ENCODE results near the gene TRDN. TPM values are rescaled to one million over a fixed set of nuclear protein-coding genes. Genes with fewer than 3 reads are reported as not detected.

The TRDN gene, protein sequence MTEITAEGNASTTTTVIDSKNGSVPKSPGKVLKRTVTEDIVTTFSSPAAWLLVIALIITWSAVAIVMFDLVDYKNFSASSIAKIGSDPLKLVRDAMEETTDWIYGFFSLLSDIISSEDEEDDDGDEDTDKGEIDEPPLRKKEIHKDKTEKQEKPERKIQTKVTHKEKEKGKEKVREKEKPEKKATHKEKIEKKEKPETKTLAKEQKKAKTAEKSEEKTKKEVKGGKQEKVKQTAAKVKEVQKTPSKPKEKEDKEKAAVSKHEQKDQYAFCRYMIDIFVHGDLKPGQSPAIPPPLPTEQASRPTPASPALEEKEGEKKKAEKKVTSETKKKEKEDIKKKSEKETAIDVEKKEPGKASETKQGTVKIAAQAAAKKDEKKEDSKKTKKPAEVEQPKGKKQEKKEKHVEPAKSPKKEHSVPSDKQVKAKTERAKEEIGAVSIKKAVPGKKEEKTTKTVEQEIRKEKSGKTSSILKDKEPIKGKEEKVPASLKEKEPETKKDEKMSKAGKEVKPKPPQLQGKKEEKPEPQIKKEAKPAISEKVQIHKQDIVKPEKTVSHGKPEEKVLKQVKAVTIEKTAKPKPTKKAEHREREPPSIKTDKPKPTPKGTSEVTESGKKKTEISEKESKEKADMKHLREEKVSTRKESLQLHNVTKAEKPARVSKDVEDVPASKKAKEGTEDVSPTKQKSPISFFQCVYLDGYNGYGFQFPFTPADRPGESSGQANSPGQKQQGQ
- total RNA-seq: not detected in 2 replicates

GRCh38 chr6:123636782-123637181 is at the start of gene TRDN:
Gene TRDN (minus strand): TSS chr6:123636950. CDS start chr6:123636775, 175 bp downstream.
- intact Hi-C loops (cut with micrococcal nuclease): no loop called here
- no peaks in the 10 kb centered on the region for H3K9me3 Mint-ChIP-seq
- no peaks in the 10 kb centered on the region for H3K27me3 Mint-ChIP-seq (ENCODE audit: low read depth)
- H3K4me3 Mint-ChIP-seq (ENCODE audit: low read depth): no peak within 1 kb of the TSS
- no peak for DNase-seq (ENCODE audit: low spot score)
- no peaks in the 10 kb centered on the region for H3K4me1 Mint-ChIP-seq (ENCODE audit: low read depth)
- no peak within 1 kb of the TSS for H3K27ac Mint-ChIP-seq
- H3K36me3 Mint-ChIP-seq (ENCODE audit: low read depth): no peaks in the 10 kb centered on the region

GRCh38 chr6:123681957-123682462 is 45.3 kb upstream of the TRDN start:
- H3K27me3 Mint-ChIP-seq (ENCODE audit: low read depth): no peaks in the 10 kb centered on the region
- H3K36me3 Mint-ChIP-seq (ENCODE audit: low read depth): no peaks in the 10 kb centered on the region
- no peak overlapping the region for H3K27ac Mint-ChIP-seq
- intact Hi-C loops (cut with micrococcal nuclease): no loop called here
- no peak overlapping the region for H3K4me3 Mint-ChIP-seq (ENCODE audit: low read depth)
- H3K4me1 Mint-ChIP-seq (ENCODE audit: low read depth): no peaks in the 10 kb centered on the region
- DNase-seq (ENCODE audit: low spot score): no peak
- H3K9me3 Mint-ChIP-seq: no peaks in the 10 kb centered on the region

DNA sequence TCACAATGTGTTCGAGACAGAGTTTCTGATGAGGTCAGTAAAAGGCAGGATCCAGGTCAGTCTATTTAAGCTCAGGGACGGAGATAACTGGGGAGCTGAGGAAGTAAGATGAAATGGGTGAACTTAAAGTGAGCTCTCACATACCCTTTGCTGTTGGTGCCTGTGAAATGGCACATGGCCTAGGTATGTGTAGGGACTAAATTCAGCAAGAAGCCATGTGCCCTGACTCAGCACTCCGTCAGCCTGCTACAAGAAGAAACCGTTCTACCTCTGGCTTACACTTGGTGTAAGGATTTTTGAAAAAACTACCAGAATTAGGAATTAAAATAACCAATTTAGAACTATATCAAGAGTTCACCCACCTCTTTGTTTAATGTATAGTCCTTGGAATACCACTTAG is 41.1 kb upstream of the TRDN start:
- no peak for DNase-seq (ENCODE audit: low spot score)
- intact Hi-C loops (cut with micrococcal nuclease): no loop called here
- Mint-ChIP-seq H3K9me3 (peaks cover 7% of the 10 kb centered on the region), H3K27me3 (ENCODE audit: low read depth) (no peaks in the 10 kb centered on the region), H3K27ac (no peak overlapping the region), H3K4me1 (ENCODE audit: low read depth) (no peaks in the 10 kb centered on the region), H3K36me3 (ENCODE audit: low read depth) (no peaks in the 10 kb centered on the region), H3K4me3 (ENCODE audit: low read depth) (no peak overlapping the region)

DNA sequence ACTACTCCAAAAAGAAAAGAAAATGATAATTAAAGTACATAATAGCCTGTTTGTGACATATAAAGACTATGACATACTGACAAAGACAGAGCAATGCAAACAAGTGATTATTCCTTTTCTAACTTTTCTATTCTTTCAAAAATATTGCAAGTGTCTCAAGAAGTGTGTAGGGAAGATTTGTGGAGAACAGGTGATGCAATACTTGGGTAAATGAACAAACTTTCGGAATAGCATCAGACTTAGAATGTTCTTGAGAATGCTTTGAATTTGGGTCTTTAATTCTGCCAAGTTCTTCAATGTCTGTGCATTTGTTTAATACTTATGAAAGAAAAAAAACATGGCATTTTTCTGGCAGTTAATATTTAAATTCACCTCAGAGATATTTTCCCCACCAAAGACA is 40.0 kb upstream of the TRDN start:
- intact Hi-C loops (cut with micrococcal nuclease): no loop called here
- Mint-ChIP-seq H3K27me3 (ENCODE audit: low read depth) (no peaks in the 10 kb centered on the region), H3K4me3 (ENCODE audit: low read depth) (no peak overlapping the region), H3K36me3 (ENCODE audit: low read depth) (no peaks in the 10 kb centered on the region), H3K9me3 (peaks cover 7% of the 10 kb centered on the region), H3K4me1 (ENCODE audit: low read depth) (no peaks in the 10 kb centered on the region), H3K27ac (no peak overlapping the region)
- DNase-seq (ENCODE audit: low spot score): no peak

DNA sequence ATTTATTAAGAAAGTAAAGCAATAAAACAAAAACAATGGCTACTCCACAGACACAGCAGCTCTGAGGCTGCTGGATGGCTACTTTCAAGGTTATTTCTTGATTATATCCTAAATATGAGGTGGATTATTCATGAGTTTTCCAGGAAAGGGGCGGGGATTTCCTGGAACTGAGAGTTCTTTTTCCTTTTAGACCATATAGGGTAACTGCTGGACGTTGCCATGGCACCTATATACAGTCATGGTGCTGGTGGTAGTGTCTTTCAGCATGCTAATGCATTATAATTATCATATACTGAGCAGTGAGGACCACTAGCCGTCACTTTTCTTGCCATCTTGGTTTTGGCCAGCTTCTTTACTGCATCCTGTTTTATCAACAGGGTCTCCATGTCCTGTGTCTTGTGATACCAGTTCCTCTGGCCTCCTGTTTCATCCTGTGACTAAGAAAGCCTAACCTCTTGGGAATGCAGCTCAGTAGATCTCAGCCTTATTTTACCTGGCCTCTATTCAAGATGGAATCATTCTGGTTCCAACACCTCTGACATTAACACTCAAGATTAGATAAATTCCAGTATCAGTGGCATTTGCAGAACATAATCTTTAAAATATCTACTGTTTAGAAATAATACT is 32.3 kb upstream of the TRDN start:
- H3K36me3 Mint-ChIP-seq (ENCODE audit: low read depth): no peaks in the 10 kb centered on the region
- no peak overlapping the region for H3K27ac Mint-ChIP-seq
- no peaks in the 10 kb centered on the region for H3K27me3 Mint-ChIP-seq (ENCODE audit: low read depth)
- H3K4me3 Mint-ChIP-seq (ENCODE audit: low read depth): no peak overlapping the region
- intact Hi-C loops (cut with micrococcal nuclease): no loop called here
- no peaks in the 10 kb centered on the region for H3K4me1 Mint-ChIP-seq (ENCODE audit: low read depth)
- no peak for DNase-seq (ENCODE audit: low spot score)
- no peaks in the 10 kb centered on the region for H3K9me3 Mint-ChIP-seq

GRCh38 chr6:123668063-123668462 is 31.3 kb upstream of the TRDN start:
- H3K27ac Mint-ChIP-seq: no peak overlapping the region
- H3K4me3 Mint-ChIP-seq (ENCODE audit: low read depth): no peak overlapping the region
- H3K36me3 Mint-ChIP-seq (ENCODE audit: low read depth): no peaks in the 10 kb centered on the region
- DNase-seq (ENCODE audit: low spot score): no peak
- intact Hi-C loops (cut with micrococcal nuclease): no loop called here
- no peaks in the 10 kb centered on the region for H3K27me3 Mint-ChIP-seq (ENCODE audit: low read depth)
- no peaks in the 10 kb centered on the region for H3K9me3 Mint-ChIP-seq
- no peaks in the 10 kb centered on the region for H3K4me1 Mint-ChIP-seq (ENCODE audit: low read depth)

DNA sequence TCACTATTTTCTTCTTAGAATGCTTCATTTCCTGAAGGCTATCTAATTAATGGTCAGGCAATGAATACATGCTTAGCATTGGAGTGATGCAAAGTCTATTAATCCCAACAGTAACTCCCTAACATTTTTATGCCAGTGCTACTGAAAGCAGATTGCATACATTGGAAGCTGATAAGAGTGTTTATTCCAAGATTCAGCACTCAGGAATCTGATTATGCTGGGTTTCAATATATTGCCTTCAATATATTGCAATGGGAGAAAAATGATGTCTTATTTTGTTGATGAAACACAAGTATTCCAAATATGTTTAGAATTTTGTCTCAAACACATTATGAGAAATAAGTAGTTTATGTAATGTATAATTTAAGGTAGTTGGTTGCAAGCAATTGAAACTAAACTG is 26.7 kb upstream of the TRDN start:
- no peak overlapping the region for H3K4me3 Mint-ChIP-seq (ENCODE audit: low read depth)
- no peaks in the 10 kb centered on the region for H3K27me3 Mint-ChIP-seq (ENCODE audit: low read depth)
- DNase-seq (ENCODE audit: low spot score): no peak
- intact Hi-C loops (cut with micrococcal nuclease): no loop called here
- no peaks in the 10 kb centered on the region for H3K9me3 Mint-ChIP-seq
- H3K27ac Mint-ChIP-seq: no peak overlapping the region
- H3K4me1 Mint-ChIP-seq (ENCODE audit: low read depth): no peaks in the 10 kb centered on the region
- H3K36me3 Mint-ChIP-seq (ENCODE audit: low read depth): no peaks in the 10 kb centered on the region

DNA sequence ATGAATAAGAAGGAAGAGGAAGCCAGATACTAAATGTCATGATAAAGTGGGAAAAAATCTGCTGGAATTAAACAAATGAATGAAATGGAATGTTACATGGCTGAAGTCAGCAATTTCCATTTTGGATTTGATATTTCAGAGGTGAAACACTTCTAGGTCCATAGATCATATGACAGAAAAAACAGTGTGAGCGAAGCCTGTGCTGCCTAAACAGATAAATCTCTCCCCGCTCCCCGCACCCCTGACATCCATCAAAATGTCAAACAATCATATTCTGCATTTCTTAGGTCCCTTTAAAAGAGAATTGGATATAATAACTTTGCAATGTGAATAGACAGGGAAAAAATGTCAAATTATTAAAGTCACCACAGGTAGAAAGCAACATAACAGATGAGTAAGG is 26.0 kb upstream of the TRDN start:
- intact Hi-C loops (cut with micrococcal nuclease): no loop called here
- Mint-ChIP-seq H3K9me3 (no peaks in the 10 kb centered on the region), H3K27ac (no peak overlapping the region), H3K4me1 (ENCODE audit: low read depth) (no peaks in the 10 kb centered on the region), H3K36me3 (ENCODE audit: low read depth) (no peaks in the 10 kb centered on the region), H3K27me3 (ENCODE audit: low read depth) (no peaks in the 10 kb centered on the region), H3K4me3 (ENCODE audit: low read depth) (no peak overlapping the region)
- DNase-seq (ENCODE audit: low spot score): no peak

GRCh38 chr6:123661105-123661891 is 24.5 kb upstream of the TRDN start:
- no peak for DNase-seq (ENCODE audit: low spot score)
- Mint-ChIP-seq H3K9me3 (no peaks in the 10 kb centered on the region), H3K27ac (no peak overlapping the region), H3K36me3 (ENCODE audit: low read depth) (no peaks in the 10 kb centered on the region), H3K27me3 (ENCODE audit: low read depth) (no peaks in the 10 kb centered on the region), H3K4me3 (ENCODE audit: low read depth) (no peak overlapping the region), H3K4me1 (ENCODE audit: low read depth) (no peaks in the 10 kb centered on the region)
- intact Hi-C loops (cut with micrococcal nuclease): no loop called here

DNA sequence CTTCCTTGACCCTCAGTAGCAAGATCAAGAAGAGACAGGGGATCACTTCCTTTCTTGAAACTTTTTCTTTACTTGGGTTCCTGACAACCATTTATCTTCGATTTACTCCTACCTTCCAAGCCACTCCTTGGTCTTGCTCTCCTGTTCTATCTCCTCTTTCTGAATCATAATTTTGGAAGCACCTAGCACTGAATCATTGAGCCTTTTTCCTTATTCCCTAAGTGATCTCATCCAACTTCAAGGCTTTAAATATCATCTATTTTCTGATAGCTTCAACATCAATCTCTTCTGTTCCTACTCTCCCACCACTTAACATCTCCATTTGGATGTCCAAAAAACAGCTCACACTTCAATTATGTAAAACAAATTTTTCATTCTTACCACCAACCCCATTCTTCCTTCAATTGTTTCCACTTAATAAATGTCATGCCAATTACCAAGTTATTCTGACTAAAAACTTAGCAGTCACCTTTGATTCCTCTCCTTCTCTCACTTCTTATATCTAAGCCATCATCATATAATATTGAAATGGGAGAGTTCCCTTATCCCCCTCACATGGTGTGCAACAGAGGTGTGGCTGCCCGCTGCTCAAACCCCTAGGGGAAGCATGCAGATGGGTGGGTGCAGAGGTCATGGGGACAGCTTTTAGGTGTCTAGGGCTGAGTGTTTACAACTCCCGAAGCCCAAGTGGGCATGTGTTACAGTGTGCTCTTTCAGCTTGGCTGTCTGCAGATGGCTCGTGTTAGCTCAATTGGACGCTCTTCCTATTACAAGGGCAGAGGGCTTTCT is 23.4 kb upstream of the TRDN start:
- no peak overlapping the region for H3K4me3 Mint-ChIP-seq (ENCODE audit: low read depth)
- no peak overlapping the region for H3K27ac Mint-ChIP-seq
- DNase-seq (ENCODE audit: low spot score): no peak
- intact Hi-C loops (cut with micrococcal nuclease): no loop called here
- no peaks in the 10 kb centered on the region for H3K36me3 Mint-ChIP-seq (ENCODE audit: low read depth)
- H3K9me3 Mint-ChIP-seq: no peaks in the 10 kb centered on the region
- H3K4me1 Mint-ChIP-seq (ENCODE audit: low read depth): no peaks in the 10 kb centered on the region
- H3K27me3 Mint-ChIP-seq (ENCODE audit: low read depth): no peaks in the 10 kb centered on the region

- DNase-seq (ENCODE audit: low spot score): no peak
- intact Hi-C loops (cut with micrococcal nuclease): no loop called here
- no peak overlapping the region for H3K4me3 Mint-ChIP-seq (ENCODE audit: low read depth)
- no peaks in the 10 kb centered on the region for H3K27me3 Mint-ChIP-seq (ENCODE audit: low read depth)
- no peaks in the 10 kb centered on the region for H3K4me1 Mint-ChIP-seq (ENCODE audit: low read depth)
- no peaks in the 10 kb centered on the region for H3K9me3 Mint-ChIP-seq
- no peaks in the 10 kb centered on the region for H3K36me3 Mint-ChIP-seq (ENCODE audit: low read depth)
- H3K27ac Mint-ChIP-seq: no peak overlapping the region
Observed at GRCh38 chr6:123658848-123659247, 22.1 kb upstream of the TRDN start.
